GM21619 (cell line): ENCODE results near the gene ERBB4.
A peak's percentile ranks its signal among the peaks of the same experiment; 100 is the strongest.
"Not testable (repeated sequence)": the region's sequence is repeated elsewhere in the genome, so short reads cannot be mapped to it uniquely, and the experiment has no call there.

Source experiments
- ATAC-seq: cut with Tn5 transposase; IDR thresholded peaks from one replicate; pipeline ENCODE4 v1.9.1; 2021; ENCODE audit not compliant: unreplicated experiment

Gene ERBB4

GRCh38 chr2:212530373-212530772, 8.2 kb downstream of the ERBB4 start:
- ATAC-seq = no peak

DNA sequence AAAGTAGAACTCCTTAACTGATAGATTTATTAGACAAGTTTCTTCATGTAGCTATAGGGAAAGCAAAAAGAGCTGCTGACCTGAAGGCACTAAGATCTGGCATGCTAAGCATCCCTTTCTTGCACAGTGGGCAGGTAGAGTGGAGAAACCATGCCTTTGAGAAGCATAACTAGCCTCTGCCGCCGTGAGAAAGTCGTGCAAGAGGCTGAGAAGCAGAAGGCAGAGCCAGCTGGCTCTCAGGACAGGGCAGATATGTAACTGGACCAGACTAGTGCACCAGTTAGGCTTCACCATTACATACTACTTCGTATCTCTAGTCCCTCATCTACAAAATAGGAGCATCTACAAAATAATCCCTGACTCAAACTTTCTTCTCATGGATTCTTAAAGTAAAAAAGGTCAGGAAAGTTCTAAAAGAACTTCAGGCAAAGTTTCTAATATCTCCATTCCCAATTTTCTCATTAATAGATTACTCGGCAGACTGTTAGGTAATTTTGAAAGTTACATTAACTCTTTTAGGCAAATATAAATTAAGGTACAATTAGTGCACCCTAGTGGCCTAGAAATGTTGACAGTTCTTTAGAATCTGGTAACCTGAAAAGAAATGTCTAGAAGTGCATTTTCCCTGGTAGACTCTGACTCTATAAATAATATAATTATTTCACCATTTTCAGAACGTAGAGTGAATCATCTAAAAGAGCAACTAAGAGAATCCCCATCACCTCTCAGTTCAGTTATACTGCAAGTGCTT, 10.3 kb downstream of the ERBB4 start:
- no peak for ATAC-seq

DNA sequence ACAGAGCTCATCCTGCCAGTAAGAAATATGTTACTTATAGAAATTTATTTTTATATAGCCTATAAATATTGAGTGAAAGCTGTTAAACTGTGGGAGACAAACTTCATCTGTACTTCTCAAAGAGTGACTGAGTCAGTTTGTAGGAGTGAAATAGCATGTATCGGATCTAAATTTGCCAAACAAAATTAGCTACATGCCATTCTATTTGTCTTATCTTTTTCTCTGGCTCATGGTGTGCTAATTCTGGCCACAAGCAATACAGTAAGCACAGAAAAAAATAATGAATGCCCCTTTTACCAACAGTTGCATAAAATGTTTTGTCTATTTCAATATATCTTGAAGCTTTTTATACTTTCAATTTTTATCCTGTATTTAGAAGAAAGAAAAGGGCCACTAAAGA, 12.5 kb downstream of the ERBB4 start:
- ATAC-seq = no peak

DNA sequence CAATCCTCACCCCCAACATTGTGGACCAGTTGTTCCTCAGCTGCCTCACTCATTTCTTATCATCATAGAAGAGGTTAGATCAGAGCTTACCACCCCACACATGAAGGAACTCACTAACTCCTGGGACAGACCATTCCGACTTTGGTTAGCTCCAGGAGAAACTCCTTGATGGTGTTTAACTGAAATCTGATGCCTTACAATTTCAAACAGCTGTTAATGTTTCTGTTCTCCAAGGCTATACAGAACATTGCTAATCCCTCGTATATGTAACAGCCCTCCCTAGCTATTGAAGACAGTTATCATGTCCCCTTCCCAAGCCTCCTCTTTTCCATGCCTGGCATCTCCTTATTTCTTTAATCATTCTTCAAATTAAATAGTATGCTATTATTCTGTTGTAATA, 14.8 kb downstream of the ERBB4 start:
- no peak for ATAC-seq

GRCh38 chr2:212520340-212520739, 18.3 kb downstream of the ERBB4 start:
- ATAC-seq = no peak

GRCh38 chr2:212517693-212518092, 20.9 kb downstream of the ERBB4 start:
- ATAC-seq = no peak

DNA sequence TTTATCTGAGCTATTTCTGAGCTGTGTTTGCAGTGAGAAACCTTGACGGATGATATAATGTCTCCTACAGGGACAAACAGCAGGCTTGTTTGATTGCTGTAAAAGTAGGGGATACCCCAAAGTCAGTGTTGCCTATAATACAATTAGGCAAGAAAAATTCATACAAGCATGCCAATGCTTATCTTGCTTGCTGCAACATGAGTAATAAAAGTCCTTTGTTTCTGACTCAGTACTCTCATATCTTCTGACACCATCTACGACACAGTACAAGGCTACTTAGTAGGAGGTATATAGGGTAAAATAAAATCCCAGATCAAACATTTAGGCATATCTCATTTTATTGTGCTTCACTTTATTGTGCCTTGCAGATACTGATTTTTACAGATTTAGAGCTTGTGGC, 33.0 kb downstream of the ERBB4 start:
- ATAC-seq = peak; percentile 82

DNA sequence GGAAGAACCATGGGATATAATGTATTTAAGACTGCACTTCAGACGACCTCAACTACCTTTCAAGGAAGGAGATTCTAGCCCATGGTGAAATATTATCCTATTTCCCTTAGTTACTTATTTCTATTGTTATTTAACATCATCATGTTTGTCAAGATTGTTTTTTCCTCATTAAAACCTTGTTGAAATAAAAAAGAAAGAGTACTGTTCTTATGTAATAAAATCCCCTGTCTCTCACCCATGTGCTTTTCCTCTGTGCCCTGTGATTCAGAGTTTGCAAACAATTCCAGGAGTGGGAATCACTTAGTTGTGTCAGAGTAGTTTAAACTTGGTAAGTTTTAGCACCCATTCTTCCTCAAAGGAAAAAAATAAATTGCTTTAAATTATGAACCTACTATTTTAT, 43.6 kb downstream of the ERBB4 start:
- no peak for ATAC-seq

DNA sequence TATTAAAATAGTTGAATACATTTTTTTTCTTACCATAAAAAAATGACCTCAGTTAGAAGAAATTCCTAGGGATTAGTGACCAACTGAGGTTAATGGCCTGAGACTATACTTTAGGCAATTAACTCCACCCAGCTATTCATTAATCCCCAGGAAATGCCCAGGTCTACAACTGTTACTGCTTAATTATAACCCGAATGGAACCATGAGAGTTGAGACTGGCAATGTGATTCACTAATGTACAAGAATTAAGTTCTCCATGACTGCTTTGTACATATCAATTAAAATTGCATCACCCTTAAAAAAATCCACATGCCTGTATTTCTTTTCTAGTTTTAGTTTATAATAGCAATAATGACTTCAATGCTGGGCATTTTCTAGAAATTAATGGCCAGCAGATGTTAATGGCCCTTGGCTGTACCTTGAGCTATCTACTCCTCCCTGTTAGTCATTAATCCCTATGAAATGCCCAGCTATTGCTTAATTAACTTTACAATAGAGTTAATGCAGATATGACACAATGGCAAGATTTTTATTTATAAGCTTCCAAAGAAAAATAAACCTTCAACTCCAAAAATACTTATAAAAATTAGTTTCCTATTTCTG, 44.1 kb downstream of the ERBB4 start:
- ATAC-seq = no peak

GRCh38 chr2:212489719-212490346, 48.8 kb downstream of the ERBB4 start:
- ATAC-seq = peak; percentile 68

GRCh38 chr2:212488611-212489010, 50.0 kb downstream of the ERBB4 start:
- ATAC-seq = no peak

DNA sequence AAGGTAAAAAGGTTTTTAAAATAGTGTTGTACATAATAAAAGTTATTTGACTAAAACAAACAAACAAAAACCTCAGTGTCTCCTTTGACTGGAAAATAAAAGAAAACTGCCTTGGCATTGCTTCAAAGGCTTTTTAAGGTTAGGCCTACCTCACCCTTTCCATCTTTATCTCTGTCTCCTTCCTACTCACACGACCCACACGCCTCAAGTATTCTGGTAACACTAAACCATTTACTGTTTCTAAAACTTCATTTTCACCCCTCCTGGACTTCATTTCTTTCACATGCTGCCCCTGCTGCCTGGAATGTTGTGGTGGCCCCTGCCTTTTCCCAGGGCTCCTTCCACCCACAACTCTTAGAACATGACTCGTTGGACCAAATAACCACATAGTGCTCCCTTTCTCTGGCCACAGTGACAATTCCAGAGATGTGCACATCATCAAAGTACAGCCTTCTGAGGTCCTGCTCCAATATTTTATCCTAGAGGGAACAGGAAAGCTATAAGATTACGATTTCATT, 54.0 kb downstream of the ERBB4 start:
- no peak for ATAC-seq

- no peak for ATAC-seq
Observed at GRCh38 chr2:212480447-212480846, 58.2 kb downstream of the ERBB4 start.

DNA sequence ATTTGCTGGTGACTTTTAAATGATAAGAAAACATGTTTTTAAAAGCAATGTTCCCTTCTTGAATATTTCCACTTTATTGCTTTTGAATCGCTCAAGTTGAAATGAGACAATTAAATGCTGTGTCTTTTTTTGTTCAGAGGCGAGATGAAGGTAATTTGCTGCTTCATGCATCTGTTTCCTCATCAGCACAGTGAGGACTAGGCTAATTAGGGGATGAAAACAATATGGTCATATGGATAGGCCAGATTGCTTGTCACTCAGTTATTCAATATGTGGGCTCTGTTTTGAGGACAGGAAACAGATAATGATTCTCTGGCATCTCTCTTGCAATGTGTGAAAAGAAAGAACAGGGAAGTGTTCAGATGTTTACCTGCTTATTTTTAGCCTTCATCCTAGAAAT, 61.0 kb downstream of the ERBB4 start:
- ATAC-seq = no peak

- ATAC-seq = no peak
Observed at GRCh38 chr2:212473211-212473610, 65.4 kb downstream of the ERBB4 start.

GRCh38 chr2:212467551-212467950, 71.1 kb downstream of the ERBB4 start:
- ATAC-seq = not testable (repeated sequence)

GRCh38 chr2:212465456-212465855, 73.1 kb downstream of the ERBB4 start:
- no peak for ATAC-seq

DNA sequence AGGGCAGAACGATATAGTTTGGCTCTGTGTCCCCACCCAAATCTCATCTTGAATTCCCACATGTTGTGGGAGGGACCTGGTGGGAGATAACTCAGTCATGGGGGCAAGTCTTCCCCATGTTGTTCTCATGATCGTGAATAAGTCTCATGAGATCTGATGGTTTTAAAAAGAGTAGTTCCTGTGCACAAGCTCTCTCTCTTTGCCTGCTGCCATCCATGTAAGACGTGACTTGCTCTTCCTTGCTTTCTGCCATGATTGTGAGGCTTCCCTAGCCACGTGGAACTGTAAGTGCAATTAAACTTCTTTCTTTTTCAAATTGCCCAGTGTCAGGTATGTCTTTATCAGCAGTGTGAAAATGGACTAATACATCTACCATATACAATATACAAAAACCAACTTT, 76.9 kb downstream of the ERBB4 start:
- not testable (repeated sequence) for ATAC-seq

GRCh38 chr2:212454149-212454548, 84.5 kb downstream of the ERBB4 start:
- ATAC-seq = no peak

DNA sequence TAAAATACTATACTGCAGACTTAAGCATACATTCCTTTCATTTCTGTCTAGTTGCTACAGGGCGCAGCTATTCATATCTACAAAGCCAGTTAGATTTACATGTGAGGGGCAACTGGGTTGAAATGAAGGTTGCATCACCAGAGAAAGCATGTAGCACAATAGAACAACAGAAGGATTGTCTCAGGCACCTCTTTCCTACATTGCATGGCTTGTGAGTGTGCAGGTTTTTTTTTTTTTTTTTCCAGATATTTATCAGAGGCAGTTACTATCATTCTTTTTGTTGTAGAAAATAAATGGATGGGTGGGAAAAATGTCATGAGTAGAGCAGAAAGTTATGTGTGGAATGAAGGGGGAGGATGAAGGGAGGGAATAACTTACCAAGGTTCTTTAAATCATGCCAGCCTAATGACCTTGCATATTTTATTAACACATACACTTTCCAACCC, 86.8 kb downstream of the ERBB4 start:
- ATAC-seq = no peak

DNA sequence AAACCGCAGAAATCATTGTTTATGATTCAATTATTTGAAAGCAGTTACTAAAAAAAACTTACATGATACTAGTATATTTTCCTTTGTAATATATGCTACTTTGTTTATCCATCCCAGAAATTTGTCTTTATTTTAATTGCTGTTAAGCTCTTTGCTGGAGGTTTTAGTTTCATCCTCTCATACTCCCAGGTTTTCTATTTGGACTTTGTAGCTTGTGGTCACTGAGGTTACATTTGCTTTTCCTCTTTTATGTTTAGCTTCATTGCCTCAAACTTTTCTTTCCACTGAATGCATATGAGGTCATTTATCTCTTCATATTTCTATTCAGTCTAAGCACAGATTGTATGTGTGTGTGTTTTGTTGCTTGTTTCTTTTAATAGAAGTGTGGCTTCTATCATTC, 89.9 kb downstream of the ERBB4 start:
- no peak for ATAC-seq

DNA sequence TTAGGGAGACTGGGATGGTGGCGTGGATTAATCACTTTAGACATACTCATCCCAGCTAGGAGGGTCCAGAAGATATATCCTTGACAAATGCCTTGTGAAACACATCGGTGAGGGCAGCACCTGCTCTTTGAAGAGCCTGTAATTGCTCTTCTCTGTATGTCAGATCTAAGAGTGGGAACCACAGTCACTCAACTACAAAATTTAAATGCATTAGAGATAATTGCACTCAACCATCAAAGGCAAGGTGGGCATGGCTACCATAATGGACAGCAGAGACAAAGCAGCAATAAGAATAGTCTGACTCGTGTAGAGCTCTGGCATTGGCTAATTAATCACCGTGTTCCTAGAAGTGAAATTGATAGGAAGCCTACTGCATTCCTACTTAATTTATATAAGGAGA, 96.8 kb downstream of the ERBB4 start:
- ATAC-seq = no peak
